ENCODE results near the gene WDR90. TPM values are rescaled to one million over a fixed set of nuclear protein-coding genes. Genes with fewer than 3 reads are reported as not detected.

The WDR90 gene
- total and polyA plus RNA-seq, 2 of the 13 experiments (the other 11 are each of a cell fraction or from before 2014, with no cell fraction given): 14.9 to 28.9 TPM

DNA sequence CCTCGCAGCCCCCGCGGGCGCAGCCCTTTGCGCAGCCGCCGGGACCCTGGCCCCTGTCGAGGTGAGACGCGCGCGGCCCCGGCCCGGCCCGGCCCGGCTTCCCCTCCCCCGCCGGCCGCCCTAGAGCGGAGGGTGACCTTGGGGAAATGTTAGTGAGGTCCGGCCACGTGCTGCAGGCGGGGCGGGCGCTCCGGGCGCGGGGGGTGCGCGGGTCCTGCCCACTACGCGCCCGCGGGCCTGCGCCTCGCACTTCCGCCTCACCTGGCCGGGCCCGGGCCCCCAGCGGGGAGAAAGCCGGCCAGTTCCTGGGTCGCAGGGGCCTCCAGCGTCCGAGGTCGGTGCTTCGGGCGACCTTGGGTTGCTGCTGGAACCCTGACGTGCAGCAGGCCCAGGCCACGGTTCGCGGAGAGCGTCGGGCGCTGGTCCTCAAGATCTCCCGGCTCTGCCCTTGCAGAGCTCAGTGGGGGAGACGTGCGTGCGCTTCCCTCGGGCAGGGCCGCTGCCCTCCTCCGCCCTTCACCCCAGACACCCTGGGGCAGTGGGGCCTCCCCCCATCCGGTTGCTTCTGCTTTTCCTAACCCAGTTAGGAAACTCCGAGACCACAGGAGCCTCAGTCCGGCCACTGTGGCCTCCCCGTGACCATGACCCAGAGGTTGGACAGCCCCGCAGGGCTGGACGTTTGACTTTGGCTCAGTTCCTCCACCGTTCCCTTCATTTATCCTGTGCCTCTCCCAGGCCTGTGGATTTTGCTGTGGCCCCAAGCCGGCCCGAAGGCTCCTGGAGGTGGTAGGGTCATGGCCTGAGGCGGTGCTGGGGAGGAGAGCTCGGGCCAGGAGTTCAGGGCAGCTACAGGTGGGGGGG lies 6.7 kb upstream of the WDR90 start (continued):
- TF ChIP-seq, protein P1, sequence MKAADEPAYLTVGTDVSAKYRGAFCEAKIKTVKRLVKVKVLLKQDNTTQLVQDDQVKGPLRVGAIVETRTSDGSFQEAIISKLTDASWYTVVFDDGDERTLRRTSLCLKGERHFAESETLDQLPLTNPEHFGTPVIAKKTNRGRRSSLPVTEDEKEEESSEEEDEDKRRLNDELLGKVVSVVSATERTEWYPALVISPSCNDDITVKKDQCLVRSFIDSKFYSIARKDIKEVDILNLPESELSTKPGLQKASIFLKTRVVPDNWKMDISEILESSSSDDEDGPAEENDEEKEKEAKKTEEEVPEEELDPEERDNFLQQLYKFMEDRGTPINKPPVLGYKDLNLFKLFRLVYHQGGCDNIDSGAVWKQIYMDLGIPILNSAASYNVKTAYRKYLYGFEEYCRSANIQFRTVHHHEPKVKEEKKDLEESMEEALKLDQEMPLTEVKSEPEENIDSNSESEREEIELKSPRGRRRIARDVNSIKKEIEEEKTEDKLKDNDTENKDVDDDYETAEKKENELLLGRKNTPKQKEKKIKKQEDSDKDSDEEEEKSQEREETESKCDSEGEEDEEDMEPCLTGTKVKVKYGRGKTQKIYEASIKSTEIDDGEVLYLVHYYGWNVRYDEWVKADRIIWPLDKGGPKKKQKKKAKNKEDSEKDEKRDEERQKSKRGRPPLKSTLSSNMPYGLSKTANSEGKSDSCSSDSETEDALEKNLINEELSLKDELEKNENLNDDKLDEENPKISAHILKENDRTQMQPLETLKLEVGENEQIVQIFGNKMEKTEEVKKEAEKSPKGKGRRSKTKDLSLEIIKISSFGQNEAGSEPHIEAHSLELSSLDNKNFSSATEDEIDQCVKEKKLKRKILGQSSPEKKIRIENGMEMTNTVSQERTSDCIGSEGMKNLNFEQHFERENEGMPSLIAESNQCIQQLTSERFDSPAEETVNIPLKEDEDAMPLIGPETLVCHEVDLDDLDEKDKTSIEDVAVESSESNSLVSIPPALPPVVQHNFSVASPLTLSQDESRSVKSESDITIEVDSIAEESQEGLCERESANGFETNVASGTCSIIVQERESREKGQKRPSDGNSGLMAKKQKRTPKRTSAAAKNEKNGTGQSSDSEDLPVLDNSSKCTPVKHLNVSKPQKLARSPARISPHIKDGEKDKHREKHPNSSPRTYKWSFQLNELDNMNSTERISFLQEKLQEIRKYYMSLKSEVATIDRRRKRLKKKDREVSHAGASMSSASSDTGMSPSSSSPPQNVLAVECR (CRISPR knock-in tag; IDR thresholded peaks at IDR 0.05; ENCODE audit: borderline replicate concordance): peak; percentile 81
- TF ChIP-seq ZBTB7B (CRISPR knock-in tag; IDR thresholded peaks at IDR 0.05) (peak; percentile 58; the same call in 1 of the 2 replicates), YEATS2 (CRISPR knock-in tag; IDR thresholded peaks at IDR 0.05; ENCODE audit: borderline replicate concordance) (no peak; the same call in 1 of the 2 replicates), MYC (CRISPR knock-in tag; IDR thresholded peaks at IDR 0.05; ENCODE audit: borderline replicate concordance) (peak; percentile 90), ZNF160 (CRISPR knock-in tag; IDR thresholded peaks at IDR 0.05) (peak; percentile 63), LCORL (IDR thresholded peaks at IDR 0.05) (no peak), LCORL (CRISPR knock-in tag; IDR thresholded peaks at IDR 0.05) (peak; percentile 68), HMG20A (CRISPR knock-in tag; IDR thresholded peaks at IDR 0.05; ENCODE audit: borderline replicate concordance) (no peak), ZNF292 (CRISPR knock-in tag; IDR thresholded peaks at IDR 0.05; ENCODE audit: borderline replicate concordance, low read depth) (no peak), BORCS8-MEF2B (CRISPR knock-in tag; IDR thresholded peaks at IDR 0.05) (no peak), ZBTB14 (CRISPR knock-in tag; IDR thresholded peaks at IDR 0.05) (peak; percentile 70), HHEX (CRISPR knock-in tag; IDR thresholded peaks at IDR 0.05) (no peak), NFAT5 (CRISPR knock-in tag; IDR thresholded peaks at IDR 0.05) (no peak)
- TF ChIP-seq, protein P2, sequence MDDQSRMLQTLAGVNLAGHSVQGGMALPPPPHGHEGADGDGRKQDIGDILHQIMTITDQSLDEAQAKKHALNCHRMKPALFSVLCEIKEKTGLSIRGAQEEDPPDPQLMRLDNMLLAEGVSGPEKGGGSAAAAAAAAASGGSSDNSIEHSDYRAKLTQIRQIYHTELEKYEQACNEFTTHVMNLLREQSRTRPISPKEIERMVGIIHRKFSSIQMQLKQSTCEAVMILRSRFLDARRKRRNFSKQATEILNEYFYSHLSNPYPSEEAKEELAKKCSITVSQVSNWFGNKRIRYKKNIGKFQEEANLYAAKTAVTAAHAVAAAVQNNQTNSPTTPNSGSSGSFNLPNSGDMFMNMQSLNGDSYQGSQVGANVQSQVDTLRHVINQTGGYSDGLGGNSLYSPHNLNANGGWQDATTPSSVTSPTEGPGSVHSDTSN (CRISPR knock-in tag; IDR thresholded peaks at IDR 0.05; ENCODE audit: borderline replicate concordance): no peak
- TF ChIP-seq, protein P3, sequence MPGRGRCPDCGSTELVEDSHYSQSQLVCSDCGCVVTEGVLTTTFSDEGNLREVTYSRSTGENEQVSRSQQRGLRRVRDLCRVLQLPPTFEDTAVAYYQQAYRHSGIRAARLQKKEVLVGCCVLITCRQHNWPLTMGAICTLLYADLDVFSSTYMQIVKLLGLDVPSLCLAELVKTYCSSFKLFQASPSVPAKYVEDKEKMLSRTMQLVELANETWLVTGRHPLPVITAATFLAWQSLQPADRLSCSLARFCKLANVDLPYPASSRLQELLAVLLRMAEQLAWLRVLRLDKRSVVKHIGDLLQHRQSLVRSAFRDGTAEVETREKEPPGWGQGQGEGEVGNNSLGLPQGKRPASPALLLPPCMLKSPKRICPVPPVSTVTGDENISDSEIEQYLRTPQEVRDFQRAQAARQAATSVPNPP (CRISPR knock-in tag; IDR thresholded peaks at IDR 0.05): peak; percentile 49; the same call in 1 of the 2 replicates
